Stimulated activated CD8-positive, alpha-beta memory T cell treated with anti-CD3 and anti-CD28 coated beads, Interleukin-2, amount 100 ng/mL, for 48 hours (primary cell): ENCODE measurements around the gene SOX3.

Experiments used
- DNase-seq, 2 donors: peaks; one replicate each; pipeline ENCODE4 v3.0.0-alpha.2; 2020; ENCODE audit warnings: low read depth in 2 of 2

SOX3 gene

GRCh38 chrX:140504371-140505324 is at the start of gene SOX3:
SOX3 (minus strand) TSS chrX:140505069; CDS start chrX:140505060, 9 bp downstream.
- DNase-seq: no peak

GRCh38 chrX:140548985-140549384 is 44.1 kb upstream of the SOX3 start:
- no peak for DNase-seq

- DNase-seq: no peak
These were observed 21.3 kb upstream of the SOX3 start for GRCh38 chrX:140526171-140526570.

- no peak for DNase-seq
These were observed 20.6 kb upstream of the SOX3 start for GRCh38 chrX:140525448-140525847.

- DNase-seq: no peak
These were observed 19.7 kb upstream of the SOX3 start for GRCh38 chrX:140524556-140524955.

GRCh38 chrX:140521393-140521792 is 16.5 kb upstream of the SOX3 start:
- DNase-seq: no peak

- no peak for DNase-seq
These were observed 9.7 kb upstream of the SOX3 start for GRCh38 chrX:140514554-140514953.

GRCh38 chrX:140510895-140511295 is 6.0 kb upstream of the SOX3 start:
- no peak for DNase-seq

- DNase-seq: no peak
These were observed 5.4 kb upstream of the SOX3 start for GRCh38 chrX:140510306-140510676.

- DNase-seq: no peak
These were observed 4.8 kb upstream of the SOX3 start for GRCh38 chrX:140509468-140510305.

GRCh38 chrX:140508958-140509357 is 4.1 kb upstream of the SOX3 start:
- no peak for DNase-seq

- DNase-seq: no peak
These were observed 3.1 kb upstream of the SOX3 start for GRCh38 chrX:140507982-140508305.

- DNase-seq: no peak
These were observed 2.5 kb upstream of the SOX3 start for GRCh38 chrX:140507223-140507981.

GRCh38 chrX:140505421-140506337 is 810 bp upstream of the SOX3 start:
- DNase-seq: no peak

GRCh38 chrX:140503714-140504351 is 1.0 kb downstream of the SOX3 start:
- no peak for DNase-seq

- no peak for DNase-seq
These were observed 1.6 kb downstream of the SOX3 start for GRCh38 chrX:140503238-140503601.

- no peak for DNase-seq
These were observed 2.2 kb downstream of the SOX3 start for GRCh38 chrX:140502491-140503237.

GRCh38 chrX:140501940-140502468 is 2.9 kb downstream of the SOX3 start:
- DNase-seq: no peak

GRCh38 chrX:140501321-140501720 is 3.5 kb downstream of the SOX3 start:
- DNase-seq: no peak

GRCh38 chrX:140500441-140500840 is 4.4 kb downstream of the SOX3 start:
- no peak for DNase-seq
